GM18861 (cell line): Measurements from ENCODE around the gene NFE2.

ENCODE experiments used
- ATAC-seq: cut with Tn5 transposase; IDR thresholded peaks from one replicate; pipeline ENCODE4 v1.9.1; 2021; ENCODE audit not compliant: unreplicated experiment

The NFE2 gene

GRCh38 chr12:54306925-54307741 is 6.3 kb upstream of the NFE2 start:
- no peak for ATAC-seq

- no peak for ATAC-seq
Observed at GRCh38 chr12:54304187-54304810, 3.5 kb upstream of the NFE2 start.

- no peak for ATAC-seq
Observed at GRCh38 chr12:54303640-54304039, 2.8 kb upstream of the NFE2 start.

GRCh38 chr12:54301428-54302048 is 723 bp upstream of the NFE2 start:
- ATAC-seq: no peak

GRCh38 chr12:54300225-54300731 is 537 bp downstream of the NFE2 start:
- no peak for ATAC-seq

- ATAC-seq: no peak
Observed at GRCh38 chr12:54299515-54300224, 1.1 kb downstream of the NFE2 start.

GRCh38 chr12:54298904-54299303 is 1.9 kb downstream of the NFE2 start:
- ATAC-seq: no peak

- no peak for ATAC-seq
Observed at GRCh38 chr12:54296393-54297099, 4.3 kb downstream of the NFE2 start.

GRCh38 chr12:54294953-54295566 is 5.8 kb downstream of the NFE2 start:
- ATAC-seq: no peak

- peak; percentile 44 for ATAC-seq
Observed at GRCh38 chr12:54294152-54294952, 6.5 kb downstream of the NFE2 start.

- ATAC-seq: no peak
Observed at GRCh38 chr12:54292931-54293241, 7.9 kb downstream of the NFE2 start.

GRCh38 chr12:54292083-54292930 is 8.5 kb downstream of the NFE2 start:
- no peak for ATAC-seq

GRCh38 chr12:54287261-54288157 is 13.3 kb downstream of the NFE2 start:
- no peak for ATAC-seq

- ATAC-seq: no peak
Observed at GRCh38 chr12:54286042-54287030, 14.5 kb downstream of the NFE2 start.

GRCh38 chr12:54285150-54286041 is 15.4 kb downstream of the NFE2 start:
- no peak for ATAC-seq
